ENCODE results near the gene SLC25A43.

DNA sequence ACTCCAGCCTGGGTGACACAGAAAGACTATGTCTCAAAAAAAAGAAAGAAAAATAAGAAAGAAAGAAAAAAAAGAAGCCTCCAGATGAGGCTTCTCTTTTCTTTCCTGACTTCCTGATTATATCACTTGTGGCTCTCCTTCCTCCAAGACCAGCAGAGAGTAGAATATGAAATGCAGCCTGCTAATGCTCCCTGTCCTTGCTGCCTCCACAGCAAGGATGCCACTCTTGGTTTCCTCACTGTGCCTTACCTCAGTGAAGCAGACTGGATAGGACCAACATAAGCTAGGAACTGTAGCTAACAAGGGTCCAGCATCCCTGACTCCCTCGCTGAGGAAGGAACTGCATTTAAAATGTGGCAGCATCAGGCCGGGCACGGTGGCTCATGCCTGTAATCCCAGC is 11.7 kb downstream of the SLC25A43 start:
- no peak for TF ChIP-seq ZNF324 (tag by site-specific recombination; IDR thresholded peaks at IDR 0.05)
- TF ChIP-seq ZNF10 (tag by site-specific recombination; IDR thresholded peaks at IDR 0.05) = no peak
- no peak for TF ChIP-seq ZNF707 (tag by site-specific recombination; IDR thresholded peaks at IDR 0.05)
- no peak for TF ChIP-seq ZNF37A (tag by site-specific recombination; IDR thresholded peaks at IDR 0.05)

Measured in HEK293 (cell line).